ENCODE results near the gene SYT11. TPM values are rescaled to one million over a fixed set of nuclear protein-coding genes. Genes with fewer than 3 reads are reported as not detected.
A peak's percentile ranks its signal among the peaks of the same experiment; 100 is the strongest.

Gene SYT11
- total and polyA plus RNA-seq, 9 of the 15 experiments (the other 6 are each of a cell fraction or from before 2014, with no cell fraction given): 0.05 to 0.18 (median 0.11) TPM

DNA sequence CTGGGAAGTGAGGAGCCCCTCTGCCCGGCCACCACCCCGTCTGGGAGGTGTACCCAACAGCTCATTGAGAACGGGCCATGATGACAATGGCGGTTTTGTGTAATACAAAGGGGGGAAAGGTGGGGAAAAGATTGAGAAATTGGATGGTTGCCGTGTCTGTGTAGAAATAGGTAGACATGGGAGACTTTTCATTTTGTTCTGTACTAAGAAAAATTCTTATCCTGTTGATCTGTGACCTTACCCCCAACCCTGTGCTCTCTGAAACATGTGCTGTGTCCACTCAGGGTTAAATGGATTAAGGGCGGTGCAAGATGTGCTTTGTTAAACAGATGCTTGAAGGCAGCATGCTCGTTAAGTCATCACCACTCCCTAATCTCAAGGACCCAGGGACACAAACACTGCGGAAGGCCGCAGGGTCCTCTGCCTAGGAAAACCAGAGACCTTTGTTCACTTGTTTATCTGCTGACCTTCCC, 24.4 kb upstream of the SYT11 start (continued):
- TF ChIP-seq, protein P1, sequence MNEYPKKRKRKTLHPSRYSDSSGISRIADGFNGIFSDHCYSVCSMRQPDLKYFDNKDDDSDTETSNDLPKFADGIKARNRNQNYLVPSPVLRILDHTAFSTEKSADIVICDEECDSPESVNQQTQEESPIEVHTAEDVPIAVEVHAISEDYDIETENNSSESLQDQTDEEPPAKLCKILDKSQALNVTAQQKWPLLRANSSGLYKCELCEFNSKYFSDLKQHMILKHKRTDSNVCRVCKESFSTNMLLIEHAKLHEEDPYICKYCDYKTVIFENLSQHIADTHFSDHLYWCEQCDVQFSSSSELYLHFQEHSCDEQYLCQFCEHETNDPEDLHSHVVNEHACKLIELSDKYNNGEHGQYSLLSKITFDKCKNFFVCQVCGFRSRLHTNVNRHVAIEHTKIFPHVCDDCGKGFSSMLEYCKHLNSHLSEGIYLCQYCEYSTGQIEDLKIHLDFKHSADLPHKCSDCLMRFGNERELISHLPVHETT (CRISPR knock-in tag; conservative IDR thresholded peaks at IDR 0.05 in 1 of 2, IDR thresholded peaks at IDR 0.05 in 1 of 2): peak in 1 of 2 experiments; percentile 53; a peak in 1 of 4 replicates
- peak; percentile 55; the same call in 1 of the 2 replicates for TF ChIP-seq ATF7 (IDR thresholded peaks at IDR 0.05)
- TF ChIP-seq POLR2G (IDR thresholded peaks at IDR 0.05; ENCODE audit: low read depth, low read length): peak; percentile 41; the same call in 1 of the 2 replicates
- TF ChIP-seq CBFA2T2 (conservative IDR thresholded peaks at IDR 0.05): peak; percentile 83
- TF ChIP-seq, protein P2, sequence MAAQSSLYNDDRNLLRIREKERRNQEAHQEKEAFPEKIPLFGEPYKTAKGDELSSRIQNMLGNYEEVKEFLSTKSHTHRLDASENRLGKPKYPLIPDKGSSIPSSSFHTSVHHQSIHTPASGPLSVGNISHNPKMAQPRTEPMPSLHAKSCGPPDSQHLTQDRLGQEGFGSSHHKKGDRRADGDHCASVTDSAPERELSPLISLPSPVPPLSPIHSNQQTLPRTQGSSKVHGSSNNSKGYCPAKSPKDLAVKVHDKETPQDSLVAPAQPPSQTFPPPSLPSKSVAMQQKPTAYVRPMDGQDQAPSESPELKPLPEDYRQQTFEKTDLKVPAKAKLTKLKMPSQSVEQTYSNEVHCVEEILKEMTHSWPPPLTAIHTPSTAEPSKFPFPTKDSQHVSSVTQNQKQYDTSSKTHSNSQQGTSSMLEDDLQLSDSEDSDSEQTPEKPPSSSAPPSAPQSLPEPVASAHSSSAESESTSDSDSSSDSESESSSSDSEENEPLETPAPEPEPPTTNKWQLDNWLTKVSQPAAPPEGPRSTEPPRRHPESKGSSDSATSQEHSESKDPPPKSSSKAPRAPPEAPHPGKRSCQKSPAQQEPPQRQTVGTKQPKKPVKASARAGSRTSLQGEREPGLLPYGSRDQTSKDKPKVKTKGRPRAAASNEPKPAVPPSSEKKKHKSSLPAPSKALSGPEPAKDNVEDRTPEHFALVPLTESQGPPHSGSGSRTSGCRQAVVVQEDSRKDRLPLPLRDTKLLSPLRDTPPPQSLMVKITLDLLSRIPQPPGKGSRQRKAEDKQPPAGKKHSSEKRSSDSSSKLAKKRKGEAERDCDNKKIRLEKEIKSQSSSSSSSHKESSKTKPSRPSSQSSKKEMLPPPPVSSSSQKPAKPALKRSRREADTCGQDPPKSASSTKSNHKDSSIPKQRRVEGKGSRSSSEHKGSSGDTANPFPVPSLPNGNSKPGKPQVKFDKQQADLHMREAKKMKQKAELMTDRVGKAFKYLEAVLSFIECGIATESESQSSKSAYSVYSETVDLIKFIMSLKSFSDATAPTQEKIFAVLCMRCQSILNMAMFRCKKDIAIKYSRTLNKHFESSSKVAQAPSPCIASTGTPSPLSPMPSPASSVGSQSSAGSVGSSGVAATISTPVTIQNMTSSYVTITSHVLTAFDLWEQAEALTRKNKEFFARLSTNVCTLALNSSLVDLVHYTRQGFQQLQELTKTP (IDR thresholded peaks at IDR 0.05; ENCODE audit: low read depth in 1 of 2, partially characterized antibody in 2 of 2): peak in 1 of 2 experiments; percentile 20
- TF ChIP-seq, protein P3, sequence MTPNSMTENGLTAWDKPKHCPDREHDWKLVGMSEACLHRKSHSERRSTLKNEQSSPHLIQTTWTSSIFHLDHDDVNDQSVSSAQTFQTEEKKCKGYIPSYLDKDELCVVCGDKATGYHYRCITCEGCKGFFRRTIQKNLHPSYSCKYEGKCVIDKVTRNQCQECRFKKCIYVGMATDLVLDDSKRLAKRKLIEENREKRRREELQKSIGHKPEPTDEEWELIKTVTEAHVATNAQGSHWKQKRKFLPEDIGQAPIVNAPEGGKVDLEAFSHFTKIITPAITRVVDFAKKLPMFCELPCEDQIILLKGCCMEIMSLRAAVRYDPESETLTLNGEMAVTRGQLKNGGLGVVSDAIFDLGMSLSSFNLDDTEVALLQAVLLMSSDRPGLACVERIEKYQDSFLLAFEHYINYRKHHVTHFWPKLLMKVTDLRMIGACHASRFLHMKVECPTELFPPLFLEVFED (CRISPR knock-in tag; conservative IDR thresholded peaks at IDR 0.05): peak; percentile 83; the same call in 1 of the 2 replicates
- TF ChIP-seq TAL1 (IDR thresholded peaks at IDR 0.05): peak; percentile 80
- 0 out of 4 replicates have a peak, but pooled peaks of 1 of the 2 experiments have one; percentile 5 for TF ChIP-seq NRF1 (conservative IDR thresholded peaks at IDR 0.05 in 1 of 2, IDR thresholded peaks at IDR 0.05 in 1 of 2)
